ENCODE measurements around the gene TICRR.

Gene TICRR

DNA sequence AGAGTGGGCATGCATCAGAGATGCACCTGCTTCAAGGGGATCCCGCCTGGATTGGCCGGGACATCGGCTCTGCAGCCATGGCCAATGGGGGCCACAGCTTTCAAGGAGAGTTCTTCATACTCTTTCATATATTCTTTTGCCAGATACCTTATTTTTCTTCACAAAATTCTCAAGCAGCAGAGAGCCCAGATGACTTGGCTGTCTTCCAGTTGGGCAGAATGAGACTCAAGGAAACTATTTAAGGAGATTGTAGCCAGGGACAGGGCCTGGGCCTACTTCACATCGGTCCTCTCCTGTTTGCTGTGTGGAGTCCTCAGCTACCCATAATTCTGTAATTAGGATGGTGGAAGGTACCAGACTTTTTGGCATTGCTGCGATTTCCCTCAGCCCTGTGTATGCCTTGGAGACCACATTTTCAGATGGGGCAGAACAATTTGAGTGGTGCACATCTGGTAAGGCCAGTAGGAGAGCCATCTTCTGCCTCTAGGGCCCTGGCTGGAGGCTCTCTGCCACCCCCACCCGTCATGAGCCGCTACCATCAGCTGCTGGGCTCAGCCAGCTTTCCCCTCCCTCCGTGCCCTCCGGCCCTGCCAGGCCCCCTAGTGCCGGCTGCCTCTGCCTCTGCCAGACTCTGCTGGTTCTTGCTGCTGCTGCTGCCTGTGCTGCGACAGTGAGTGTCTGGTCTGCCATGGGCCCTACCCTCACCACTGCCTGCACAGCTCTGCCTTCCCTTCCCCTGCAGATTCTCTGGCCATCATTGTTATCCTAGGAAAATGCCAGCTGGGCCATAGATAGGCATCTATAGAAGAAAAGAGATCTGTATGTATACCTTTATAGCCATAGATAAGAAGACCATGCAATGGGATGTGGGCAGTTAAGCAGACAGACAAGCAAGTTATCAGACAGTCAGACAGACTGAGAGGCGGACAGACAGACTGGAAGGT lies 97.2 kb downstream of the TICRR start:
- no peak for DNase-seq (ENCODE audit: low read depth)

DNA sequence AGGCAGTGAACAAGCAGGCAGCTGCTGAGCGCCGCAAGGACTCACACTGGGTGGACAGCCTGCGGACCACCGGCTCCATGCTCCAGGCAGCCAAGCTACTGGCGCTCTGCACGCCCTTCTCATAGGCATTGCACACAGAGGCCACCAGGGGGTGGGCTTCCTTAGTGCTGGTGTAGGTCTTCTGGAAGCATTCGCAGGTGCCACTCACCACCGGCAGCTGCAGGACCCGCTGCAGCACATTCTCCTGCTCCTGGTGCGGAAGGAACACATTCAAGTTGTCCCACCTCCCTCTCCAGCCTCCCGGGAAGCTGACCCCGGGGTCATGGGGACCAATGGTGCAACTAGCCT lies 97.9 kb downstream of the TICRR start:
- no peak for DNase-seq (ENCODE audit: low read depth)

DNA sequence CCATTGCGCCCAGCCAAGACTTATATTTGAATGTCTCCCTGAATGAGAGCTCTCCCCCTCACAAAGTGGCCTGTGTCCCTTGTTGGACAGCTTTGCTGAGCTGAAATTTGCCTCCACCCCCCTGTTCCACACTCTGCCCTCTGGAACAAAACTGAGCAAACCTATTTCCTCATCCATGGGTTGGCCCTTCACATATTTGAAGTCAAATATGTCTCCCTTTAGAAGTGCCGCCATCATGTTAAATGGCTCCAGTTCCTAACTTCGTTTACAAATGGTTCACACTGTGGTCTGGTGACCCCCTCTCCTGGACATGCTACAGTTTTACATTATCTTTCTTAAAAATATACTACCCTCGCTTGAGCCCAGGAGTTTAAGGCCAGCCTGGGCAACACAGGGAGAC lies 99.3 kb downstream of the TICRR start:
- no peak for DNase-seq (ENCODE audit: low read depth)

- no peak for DNase-seq (ENCODE audit: low read depth)
Measured at GRCh38 chr15:89675606-89676005, 100.3 kb downstream of the TICRR start.

DNA sequence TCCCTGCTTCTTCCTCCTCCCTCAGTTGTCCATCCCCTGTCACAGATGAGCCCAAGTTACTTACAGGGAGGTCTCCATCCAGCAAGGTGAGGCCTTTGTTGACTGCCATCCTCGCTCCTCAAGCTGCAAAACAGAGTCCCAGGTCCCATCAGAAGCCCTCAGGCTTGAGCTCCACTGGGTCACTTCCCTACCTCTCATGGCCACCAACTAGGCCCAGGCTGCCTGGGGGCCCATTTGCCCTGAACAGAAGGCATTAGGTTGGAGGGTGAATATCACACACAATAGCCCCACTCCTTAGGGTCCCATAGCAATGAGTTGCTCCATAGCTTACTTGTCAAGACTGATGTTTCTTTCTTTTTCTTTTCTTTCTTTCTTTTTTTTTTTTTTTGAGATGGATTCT lies 102.1 kb downstream of the TICRR start:
- no peak for DNase-seq (ENCODE audit: low read depth)
